ENCODE measurements around the gene PLA2G4F. TPM values are rescaled to one million over a fixed set of nuclear protein-coding genes. Genes with fewer than 3 reads are reported as not detected.

PLA2G4F gene
- total and polyA plus RNA-seq, 7 donors, result 0.20 to 5.3 (median 1.9) TPM

- Histone ChIP-seq H3K27me3 (ENCODE audit: insufficient read depth in 3 of 3, low read length in 2 of 3) (no peaks in the 10 kb centered on the region), H3K9me3 (no peaks in the 10 kb centered on the region), H3K4me3 (no peak overlapping the region), H3K27ac (no peak overlapping the region), H3K4me1 (no peaks in the 10 kb centered on the region), H3K36me3 (ENCODE audit: insufficient read depth in 1 of 2, low read depth in 1 of 2) (no peaks in the 10 kb centered on the region)
- ATAC-seq (no peak), DNase-seq (no peak)
- 33 to 45% (median 37%) methylated on average over 10 of the region's 10 CpGs for WGBS, 3 donors
- intact Hi-C loops (cut with DNase I), result no loop called here
- TF ChIP-seq CTCF (IDR thresholded peaks at IDR 0.05), result no peak
Measured at GRCh38 chr15:42118650-42119445, 37.6 kb downstream of the PLA2G4F start.

DNA sequence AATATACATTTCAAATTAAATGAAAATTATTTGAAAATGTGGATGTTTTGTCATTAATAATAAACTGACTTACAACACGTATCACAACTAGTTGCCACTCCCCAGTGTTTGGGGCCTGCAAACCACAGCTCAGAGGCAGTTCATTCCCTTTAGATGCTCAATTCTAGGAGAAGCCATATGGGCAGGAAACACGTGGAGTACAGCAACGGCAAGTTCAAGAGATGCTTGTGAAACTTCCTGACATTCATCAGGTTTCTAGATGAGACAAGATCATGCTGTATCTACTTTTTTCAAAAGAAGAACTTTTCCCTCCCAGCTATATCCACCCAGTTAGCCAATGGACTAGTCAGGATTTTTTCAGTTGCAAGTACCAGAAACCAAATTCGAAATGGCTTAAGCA, 44.5 kb downstream of the PLA2G4F start:
- H3K4me3 ChIP-seq, result no peak overlapping the region
- no peak overlapping the region for H3K27ac ChIP-seq
- no peaks in the 10 kb centered on the region for H3K4me1 ChIP-seq
- no peaks in the 10 kb centered on the region for H3K9me3 ChIP-seq
- 63 to 69% (median 69%) methylated on average over 4 of the region's 4 CpGs for WGBS, 3 donors
- DNase-seq (no peak), ATAC-seq (no peak)
- intact Hi-C loops (cut with DNase I), result no loop called here
- H3K36me3 ChIP-seq (ENCODE audit: insufficient read depth in 1 of 2, low read depth in 1 of 2), result no peaks in the 10 kb centered on the region
- H3K27me3 ChIP-seq (ENCODE audit: insufficient read depth in 3 of 3, low read length in 2 of 3), result peaks cover 0 to 3% (median 0%) of the 10 kb centered on the region in 3 donors
- TF ChIP-seq CTCF (IDR thresholded peaks at IDR 0.05), result no peak

DNA sequence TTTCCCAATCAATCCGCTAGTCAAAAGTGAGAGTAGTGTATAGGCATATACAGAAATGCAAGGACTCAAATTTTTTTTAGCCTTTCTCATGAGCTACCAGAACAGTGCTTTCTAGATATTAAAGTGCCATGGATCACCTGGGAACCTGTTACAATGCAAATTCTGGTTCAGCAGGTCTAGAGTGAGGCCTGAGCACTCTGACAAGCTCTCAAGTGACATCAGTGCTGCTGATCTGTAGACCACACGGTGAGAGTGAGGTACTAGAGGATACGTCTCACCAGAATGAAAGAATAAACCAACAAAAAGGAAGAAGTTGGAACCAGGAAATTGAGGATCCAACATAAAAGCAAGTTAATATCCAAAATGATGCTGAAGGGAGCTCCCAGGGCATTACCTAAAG, 46.1 kb downstream of the PLA2G4F start:
- H3K36me3 ChIP-seq (ENCODE audit: insufficient read depth in 1 of 2, low read depth in 1 of 2), result no peaks in the 10 kb centered on the region
- DNase-seq (no peak), ATAC-seq (no peak)
- H3K9me3 ChIP-seq, result no peaks in the 10 kb centered on the region
- peaks cover 0 to 3% (median 0%) of the 10 kb centered on the region in 3 donors for H3K27me3 ChIP-seq (ENCODE audit: insufficient read depth in 3 of 3, low read length in 2 of 3)
- H3K4me3 ChIP-seq, result no peak overlapping the region
- H3K4me1 ChIP-seq, result no peaks in the 10 kb centered on the region
- TF ChIP-seq CTCF (IDR thresholded peaks at IDR 0.05), result no peak
- H3K27ac ChIP-seq, result no peak overlapping the region
- 67 to 74% (median 69%) methylated on average over 3 of the region's 3 CpGs for WGBS, 3 donors
- intact Hi-C loops (cut with DNase I), result no loop called here

DNA sequence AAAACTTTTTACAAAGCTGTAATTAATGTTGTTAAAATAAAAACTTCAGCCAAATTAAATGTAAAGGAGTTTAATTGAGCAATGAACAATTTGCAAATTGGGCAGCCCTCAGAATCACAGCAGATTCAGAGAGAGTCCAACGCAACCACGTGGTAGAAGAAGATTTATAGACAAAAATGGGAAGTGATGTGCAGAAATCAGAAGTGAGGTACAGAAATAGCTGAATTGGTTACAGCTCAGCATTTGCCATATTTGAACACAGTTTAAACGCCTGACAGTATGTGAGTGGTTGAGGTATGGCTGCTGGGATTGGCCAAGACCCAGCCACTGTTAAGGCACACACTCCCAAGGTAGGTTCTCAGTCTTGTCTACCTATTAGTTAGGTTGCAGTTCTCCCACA, 47.6 kb downstream of the PLA2G4F start:
- no peak overlapping the region for H3K4me3 ChIP-seq
- H3K4me1 ChIP-seq, result no peaks in the 10 kb centered on the region
- no peak for ATAC-seq
- H3K27ac ChIP-seq, result no peak overlapping the region
- intact Hi-C loops (cut with DNase I), result no loop called here
- no peak for TF ChIP-seq CTCF (IDR thresholded peaks at IDR 0.05)
- DNase-seq, result no peak
- H3K36me3 ChIP-seq (ENCODE audit: insufficient read depth in 1 of 2, low read depth in 1 of 2), result no peaks in the 10 kb centered on the region
- 70 to 76% (median 74%) methylated on average over 3 of the region's 3 CpGs for WGBS, 3 donors
- no peaks in the 10 kb centered on the region for H3K9me3 ChIP-seq
- H3K27me3 ChIP-seq (ENCODE audit: insufficient read depth in 3 of 3, low read length in 2 of 3), result peaks cover 0 to 3% (median 0%) of the 10 kb centered on the region in 3 donors

DNA sequence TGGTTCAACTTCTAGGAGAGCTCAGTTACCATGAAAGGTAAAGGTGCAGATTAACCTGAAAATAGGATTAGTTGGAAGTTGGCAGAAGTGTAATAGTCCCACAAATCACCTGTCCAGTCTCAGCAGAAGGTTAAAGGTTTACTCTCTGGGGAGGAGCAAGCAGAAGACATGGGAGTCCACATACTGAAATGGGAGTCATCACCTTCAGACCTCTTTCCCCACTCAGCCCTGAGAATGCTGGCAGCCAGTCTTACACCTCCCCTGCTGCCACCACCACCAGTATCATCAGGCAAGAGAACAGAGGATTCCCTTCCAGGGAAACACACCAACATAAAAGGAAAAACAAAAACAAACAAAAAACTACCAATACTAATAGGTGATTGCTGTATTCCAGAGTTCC, 48.2 kb downstream of the PLA2G4F start:
- no peaks in the 10 kb centered on the region for H3K9me3 ChIP-seq
- H3K4me3 ChIP-seq, result no peak overlapping the region
- H3K27ac ChIP-seq, result no peak overlapping the region
- no peaks in the 10 kb centered on the region for H3K4me1 ChIP-seq
- H3K27me3 ChIP-seq (ENCODE audit: insufficient read depth in 3 of 3, low read length in 2 of 3), result peaks cover 0 to 3% (median 0%) of the 10 kb centered on the region in 3 donors
- TF ChIP-seq CTCF (IDR thresholded peaks at IDR 0.05), result no peak
- intact Hi-C loops (cut with DNase I), result no loop called here
- no peaks in the 10 kb centered on the region for H3K36me3 ChIP-seq (ENCODE audit: insufficient read depth in 1 of 2, low read depth in 1 of 2)
- DNase-seq, result no peak
- ATAC-seq, result no peak

All from psoas muscle (tissue), 8 donors.